ENCODE measurements around the gene TSSK6.
"Not testable (repeated sequence)": the region's sequence is repeated elsewhere in the genome, so short reads cannot be mapped to it uniquely, and the experiment has no call there.

The TSSK6 gene

DNA sequence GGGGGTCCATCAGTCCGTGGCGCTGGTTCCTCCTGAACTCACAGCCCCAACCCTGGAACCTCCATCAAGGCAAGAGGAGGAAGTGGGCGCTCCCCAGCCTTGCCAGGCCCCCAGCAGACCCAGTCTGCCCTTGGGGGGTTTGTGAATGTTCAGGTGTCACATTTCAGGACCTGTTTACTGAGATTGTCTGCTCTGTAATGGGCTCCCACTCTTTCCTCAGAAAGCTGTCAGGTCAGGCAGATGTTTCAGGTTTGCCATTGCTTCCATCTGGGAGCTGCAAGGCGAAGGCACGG, 29.4 kb downstream of the TSSK6 start:
- DNase-seq = no peak

DNA sequence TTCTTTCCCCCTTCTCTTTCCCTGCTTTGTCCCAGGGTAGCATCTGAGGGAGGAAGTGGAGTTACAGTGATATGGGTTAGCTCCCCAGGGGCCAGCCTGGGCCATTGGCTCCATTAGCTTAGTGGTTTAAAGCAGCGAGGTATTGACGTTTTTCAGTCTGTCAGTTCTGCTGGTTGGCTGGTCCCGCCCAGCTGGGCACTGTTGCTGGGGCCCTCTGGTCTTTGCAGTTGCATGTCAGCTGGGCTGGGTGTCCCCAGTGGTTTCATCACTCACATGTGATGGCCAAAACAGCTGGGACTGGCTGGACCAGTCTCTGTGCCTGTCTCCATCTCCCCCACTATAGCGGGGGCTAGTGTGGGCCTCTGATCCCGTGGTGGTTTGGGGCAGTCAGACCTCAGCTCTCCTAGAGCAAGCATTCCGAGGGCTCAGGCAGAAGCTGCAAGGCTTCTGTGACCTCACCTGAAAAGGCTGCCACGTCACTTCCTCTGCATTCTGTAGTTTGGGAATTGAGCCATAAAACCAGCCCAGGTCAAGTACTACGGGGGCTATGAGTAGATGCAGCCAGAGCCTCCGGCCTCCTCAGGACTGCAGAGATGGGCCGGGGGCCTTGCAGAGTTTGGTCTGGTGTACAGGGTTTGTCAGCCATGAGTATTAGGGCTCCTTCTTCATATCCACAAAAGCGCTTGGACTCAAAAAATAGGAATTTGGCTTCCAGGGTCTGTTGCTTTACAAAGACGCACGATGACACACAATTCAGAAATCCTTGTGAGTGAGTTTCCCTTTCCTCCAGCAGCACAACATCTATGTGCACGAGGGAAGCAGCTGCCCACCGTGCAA, 30.0 kb downstream of the TSSK6 start:
- DNase-seq = no peak

DNA sequence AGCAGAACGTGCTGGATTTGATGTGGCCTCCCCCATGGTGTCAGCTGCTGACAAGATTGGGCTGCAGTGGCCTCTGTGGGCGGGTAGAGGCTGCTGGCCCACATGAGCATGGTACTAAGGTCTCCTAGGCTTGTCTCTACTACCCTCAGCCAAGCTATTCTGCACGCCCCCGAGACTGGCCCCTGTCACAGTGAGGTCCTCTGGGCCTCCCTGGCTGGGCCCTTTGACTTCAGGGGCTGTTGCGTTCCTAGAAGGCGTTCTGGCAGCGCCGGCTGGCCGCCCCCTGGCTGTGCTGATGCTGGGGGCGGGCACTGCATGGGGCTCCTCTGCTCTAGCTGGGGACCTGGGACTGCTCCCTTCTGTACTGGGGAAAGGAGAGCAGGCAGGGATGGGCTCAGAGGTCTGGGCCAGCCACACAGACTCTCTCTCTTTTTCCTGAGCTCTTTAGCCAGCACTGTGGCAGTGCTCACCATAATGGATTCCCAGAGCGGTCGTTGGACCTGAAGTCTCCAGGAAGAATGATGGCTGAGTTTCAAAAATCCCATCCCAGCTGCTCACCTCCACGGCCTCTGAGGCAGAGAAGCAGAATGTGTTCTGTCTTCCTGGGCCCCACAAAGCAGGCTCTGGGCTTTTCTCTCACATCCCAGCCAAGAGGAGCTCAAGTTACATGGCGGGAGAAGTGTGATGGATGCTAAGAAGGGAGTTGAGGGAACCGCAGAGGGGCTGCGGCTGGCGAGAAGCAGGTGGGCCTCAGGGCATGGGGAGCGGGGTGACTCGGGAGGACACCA, 32.3 kb downstream of the TSSK6 start:
- no peak for DNase-seq

DNA sequence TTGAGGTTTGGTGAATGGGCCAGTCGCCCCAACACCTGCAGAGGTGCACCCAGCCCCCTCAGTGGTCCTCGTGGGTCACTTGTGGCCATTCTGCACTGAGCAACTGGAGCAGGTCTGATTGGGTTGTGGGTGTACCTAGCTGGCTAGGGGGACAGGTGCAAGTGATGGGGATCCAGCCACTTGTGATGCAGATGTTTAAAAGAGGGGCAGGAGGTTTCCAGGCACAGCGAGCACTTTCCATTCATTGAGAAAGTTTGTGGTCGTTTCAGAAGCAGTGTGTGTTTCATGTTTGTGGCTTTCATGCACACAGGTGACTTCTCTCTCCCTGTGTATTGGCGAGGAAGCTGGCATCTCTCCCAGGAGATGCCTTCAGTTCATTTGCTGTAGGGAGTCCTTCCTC, 34.7 kb downstream of the TSSK6 start:
- no peak for DNase-seq

DNA sequence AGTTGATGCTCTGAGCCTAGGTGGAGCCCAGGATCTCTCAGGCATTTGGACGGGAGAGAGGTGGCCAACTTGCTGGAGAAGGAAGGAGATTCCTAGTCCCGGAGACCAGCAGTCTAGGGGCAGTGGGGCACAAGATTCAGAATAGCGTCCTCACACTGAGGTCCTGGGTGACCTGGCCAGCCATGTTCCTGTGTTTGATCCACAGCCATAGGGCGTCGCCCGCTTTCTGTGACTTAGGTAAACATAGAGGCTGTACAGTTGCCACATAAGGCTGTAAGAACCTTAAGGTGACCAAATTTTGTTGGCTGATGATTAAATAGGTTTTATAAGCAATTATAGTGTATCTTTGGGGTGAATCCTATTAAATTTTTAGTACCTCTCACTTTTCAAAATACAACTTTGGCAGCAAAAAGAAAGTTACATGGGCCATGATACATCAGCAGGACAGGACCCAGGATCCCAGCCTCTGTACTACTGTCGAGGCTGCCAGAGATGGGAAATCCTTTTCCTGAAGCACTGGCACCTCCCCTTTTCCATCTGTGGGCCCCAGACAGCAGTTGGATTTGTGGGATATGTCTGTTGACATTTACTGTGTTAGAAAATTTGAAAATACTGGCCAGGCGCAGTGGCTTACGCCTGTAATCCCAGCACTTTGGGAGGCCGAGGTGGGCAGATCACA, 37.5 kb downstream of the TSSK6 start:
- no peak for DNase-seq

DNA sequence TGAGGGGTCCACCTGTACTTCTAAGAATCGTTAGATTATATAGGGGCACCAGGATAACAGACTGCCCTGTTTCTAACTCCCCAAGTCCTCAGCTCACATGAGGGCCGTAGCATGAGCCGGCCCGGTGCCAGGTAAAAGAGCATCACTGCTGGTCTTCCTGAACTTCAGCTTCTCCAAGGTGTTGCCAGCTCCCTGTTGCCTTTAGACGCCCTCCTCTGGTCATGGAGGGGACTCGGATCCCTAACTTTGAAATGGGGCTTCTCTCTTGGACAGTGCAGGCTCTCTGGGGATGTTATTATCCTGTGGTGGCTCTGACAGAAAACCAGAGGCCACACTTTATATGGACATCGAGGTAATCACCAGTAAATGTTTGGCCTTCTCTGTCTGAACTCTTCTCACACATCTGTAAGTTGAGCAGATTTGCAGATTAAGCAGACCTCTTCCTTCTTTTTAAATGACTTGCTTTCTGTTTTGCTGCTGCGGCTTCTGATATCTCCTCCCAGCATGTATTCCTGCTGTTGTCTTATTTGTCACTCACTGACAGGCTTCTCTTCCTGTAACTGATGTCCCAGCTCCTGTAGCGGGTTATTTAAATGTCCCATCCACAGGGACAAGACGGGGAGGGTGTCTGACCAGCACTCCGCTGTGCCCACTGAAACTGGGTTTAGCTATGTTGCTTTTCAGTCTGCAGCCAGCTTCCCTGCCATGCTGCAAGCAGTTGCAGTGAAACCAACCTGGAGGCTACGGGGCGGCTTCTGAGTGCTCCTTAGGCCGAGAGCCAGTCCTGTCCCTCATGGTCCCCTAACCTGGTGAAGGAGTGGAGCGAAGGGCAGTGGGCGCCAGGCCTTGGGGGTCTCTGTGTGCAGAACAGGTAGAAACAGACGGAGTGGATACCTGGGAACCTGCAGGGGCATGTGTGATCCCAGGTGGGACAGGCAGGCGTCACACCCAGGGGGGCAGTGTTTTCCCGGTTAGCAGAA, 39.2 kb downstream of the TSSK6 start:
- DNase-seq = no peak

DNA sequence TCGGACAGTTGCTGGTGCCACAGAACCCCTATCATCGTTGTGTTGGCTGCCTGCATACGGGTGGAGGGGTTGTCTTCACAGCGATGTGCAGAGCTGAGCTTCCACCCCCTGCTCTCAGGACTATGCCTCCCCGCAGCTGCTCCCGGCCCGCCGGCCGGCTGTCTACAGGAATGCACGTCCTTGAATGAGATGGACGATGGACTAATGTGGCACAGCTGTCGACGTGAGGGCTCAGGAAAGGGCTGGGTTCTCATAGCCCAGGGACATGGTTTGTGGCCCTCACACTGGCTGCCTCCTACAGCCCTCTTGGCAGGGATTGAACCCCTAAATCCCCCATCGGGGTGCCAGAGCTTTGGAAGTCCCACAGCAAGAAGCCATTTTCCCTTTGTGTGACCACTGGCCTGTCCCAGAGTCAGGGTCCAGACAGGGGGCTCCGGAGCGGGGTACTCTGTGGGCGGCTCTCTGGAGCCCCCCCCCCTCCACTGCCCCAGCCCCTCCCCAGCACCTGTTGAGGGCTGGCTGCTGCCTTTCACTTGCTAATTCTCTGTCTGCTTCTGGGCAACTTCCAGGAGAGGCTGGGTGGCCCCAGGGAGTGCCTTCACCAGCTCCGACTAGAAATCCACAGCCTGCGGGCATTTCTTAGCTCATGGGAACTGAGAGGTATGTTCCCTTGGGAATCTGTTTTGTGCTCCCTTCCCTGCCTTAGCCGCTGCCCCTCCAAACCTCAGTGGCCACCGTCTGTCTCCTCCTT, 40.2 kb downstream of the TSSK6 start:
- no peak for DNase-seq

DNA sequence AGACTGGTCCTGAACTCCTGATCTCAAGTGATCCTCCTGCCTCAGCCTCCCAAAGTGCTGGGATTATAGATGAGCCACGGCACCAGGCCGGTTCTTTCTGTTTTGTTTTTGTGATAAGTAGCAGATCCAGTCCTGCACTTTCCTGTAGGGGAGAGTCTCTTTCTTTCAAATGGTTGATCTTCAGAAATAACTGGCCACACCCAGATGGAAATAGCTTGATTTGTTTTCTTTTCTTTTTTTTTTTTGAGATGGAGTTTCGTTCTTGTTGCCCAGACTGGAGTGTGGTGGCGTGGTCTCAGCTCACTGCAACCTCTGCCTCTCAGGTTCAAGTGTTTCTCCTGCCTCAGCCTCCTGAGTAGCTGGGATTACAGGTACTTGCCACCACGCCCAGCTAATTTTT, 43.2 kb downstream of the TSSK6 start:
- DNase-seq = not testable (repeated sequence)

DNA sequence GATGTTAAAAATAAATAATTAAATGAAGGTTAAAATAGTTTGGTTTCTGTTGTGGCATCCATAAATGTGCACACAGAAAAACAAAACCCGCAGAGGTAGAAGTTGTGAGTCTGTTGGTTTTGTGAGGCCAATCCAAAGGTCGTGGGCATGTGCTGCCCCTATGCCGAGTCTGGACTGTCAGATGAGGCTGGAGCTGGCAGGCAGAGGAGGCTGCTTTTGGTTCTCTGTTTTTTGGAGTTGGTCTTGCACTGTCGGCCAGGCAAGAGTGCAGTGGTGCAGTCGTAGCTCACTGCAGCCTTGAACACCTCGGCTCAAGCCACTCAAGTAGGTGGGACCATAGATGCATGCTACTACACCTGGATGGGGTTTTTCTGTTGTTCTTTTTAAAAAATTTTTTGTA, 43.7 kb downstream of the TSSK6 start:
- DNase-seq = no peak

DNA sequence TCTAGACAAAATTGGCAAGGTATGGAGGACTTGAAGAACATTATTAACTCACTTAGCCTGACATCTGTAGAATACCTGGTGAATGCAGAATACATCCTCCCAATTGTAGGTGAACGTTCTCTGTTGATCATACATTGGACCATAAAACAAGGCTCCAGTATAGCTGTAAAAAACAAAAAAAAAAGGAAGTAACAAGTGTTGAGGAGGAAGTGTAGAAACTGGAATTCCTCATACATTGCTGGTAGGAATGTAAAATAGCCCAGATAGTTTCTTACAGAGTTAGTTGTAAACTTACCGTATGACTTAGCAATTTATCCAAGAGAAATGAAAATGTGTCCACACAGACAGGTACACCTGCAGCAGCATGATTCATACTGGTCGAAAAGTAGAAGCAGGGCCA, 44.8 kb downstream of the TSSK6 start:
- no peak for DNase-seq

DNA sequence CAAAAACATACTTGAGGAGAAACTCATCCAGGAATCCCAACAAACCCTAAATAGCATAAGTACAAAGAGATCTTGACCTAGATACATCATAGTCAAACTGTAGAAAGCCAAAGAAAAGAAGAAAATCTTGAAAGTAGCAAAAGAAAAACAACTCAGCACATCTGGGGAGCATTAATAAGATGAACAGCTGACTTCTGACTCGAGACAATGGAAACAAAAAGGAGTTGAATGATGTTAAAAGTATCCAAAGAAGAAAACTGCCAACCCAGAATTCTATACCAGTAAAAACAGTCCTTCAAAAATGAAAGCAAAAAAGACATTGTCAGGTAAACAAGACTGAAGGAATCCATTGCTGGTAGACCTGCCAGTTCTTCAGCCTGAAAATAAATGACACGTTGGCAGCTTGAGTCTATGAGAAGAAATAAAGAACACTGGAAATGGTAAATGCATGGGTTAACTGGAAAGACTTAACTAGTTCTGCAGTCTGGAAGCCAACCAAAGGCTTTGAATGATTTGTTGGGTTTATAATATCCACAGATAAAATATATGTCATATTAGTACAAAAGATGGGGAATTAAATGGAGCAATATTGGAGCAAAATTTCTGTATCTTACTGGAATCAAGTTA, 46.8 kb downstream of the TSSK6 start:
- no peak for DNase-seq

DNA sequence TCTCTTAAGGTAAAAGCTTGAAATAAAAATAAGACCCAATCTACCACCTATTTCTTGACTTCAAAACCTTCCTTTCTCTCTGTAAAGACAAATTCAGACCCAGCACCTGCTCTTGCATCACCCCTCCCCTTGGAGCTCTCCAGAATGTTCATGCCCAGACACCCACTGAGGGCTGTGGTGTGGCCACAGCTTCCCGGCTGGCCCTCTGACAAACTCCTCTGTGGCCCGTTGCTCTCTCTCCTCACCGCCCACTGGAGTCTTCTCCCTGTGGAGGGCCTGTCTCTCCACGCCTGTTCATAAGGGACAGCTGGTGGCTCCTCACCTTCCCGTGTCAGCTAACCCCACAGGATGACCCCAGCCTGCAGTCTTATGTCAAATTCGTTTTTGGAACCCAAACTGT, 49.1 kb downstream of the TSSK6 start:
- DNase-seq = no peak

DNA sequence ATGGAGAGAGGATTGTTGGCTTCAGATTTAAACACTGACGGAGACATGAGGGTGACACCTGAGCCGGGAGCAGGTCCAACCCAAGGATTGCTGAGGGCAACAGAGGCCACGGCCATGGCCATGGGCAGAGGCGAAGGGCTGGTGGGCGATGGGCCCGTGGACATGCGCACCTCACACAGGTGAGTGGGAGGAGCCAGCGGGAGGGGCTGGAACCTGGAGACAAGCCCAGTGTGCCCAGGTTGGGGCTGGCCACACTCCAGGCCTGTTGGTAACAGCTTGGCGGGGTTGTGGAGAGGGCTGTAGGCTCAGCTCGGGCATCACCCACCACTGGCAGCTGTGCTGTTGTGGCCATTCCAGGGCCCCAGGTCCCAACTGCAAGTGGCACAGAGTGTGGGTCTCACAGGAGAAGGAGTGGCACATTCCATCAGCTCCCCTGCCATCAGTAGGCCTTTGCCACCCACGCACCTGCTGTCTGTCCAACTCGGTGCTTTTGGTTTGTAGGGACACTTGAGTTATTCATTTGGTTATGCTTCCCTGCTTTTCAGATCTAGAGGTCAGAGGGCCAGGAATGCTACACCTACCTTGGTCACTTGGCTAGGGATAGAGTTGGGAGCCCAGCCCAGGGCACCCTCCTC, 49.8 kb downstream of the TSSK6 start:
- no peak for DNase-seq

DNA sequence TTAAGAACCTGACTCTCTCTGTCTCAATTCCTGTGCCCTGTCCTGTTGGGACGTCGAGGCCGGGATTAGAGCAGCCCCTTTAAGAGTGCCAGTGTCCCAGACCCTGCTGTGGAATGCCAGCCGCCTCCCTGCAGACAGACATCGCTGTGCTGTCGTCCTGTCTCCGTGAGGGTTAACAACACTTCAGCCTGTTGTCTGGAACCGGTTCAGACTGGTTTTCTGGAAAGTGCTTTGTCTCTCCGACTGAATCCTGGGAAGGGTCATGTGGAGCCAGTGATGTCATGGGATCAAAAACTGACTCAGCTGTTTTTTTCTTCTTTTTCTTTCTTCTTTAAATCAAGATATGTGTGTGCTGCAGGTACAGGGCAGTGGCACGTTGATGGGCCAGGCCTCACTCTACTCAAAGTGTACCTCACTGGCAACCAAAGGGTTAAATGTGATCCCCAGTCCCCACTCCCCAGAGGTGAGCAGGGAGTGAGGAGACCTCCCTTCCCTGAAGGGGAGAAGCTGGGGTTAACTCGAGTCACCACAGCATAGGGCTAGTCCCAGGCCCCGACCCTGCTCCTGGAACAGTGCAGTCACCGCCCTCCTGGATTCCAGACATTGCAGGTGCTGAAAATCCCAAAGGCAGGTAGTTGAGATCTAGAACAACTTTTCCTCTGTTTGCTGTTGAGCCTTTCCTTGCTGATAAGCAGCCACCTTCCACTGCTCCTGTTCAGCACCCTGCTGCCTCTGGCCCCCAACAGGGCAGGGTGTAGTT, 50.8 kb downstream of the TSSK6 start:
- DNase-seq = no peak
